Esophagus (tissue), 2 donors: ENCODE results near the gene IDH3G. TPM values are rescaled to one million over a fixed set of nuclear protein-coding genes. Genes with fewer than 3 reads are reported as not detected.

Experiments
- H3K27ac ChIP-seq, 2 donors: one replicate each; pipeline ENCODE4 v1.5.1; 2013; ENCODE audit warnings: low read depth in 2 of 2, mild to moderate bottlenecking in 2 of 2, inconsistent platforms in 1 of 2, low read length in 1 of 2, moderate library complexity in 1 of 2
- H3K27me3 ChIP-seq, 2 donors: one replicate each; pipeline ENCODE4 v1.6.1; 2013; ENCODE audit warnings: low read length in 2 of 2, control low read depth in 1 of 2, mild to moderate bottlenecking in 1 of 2; ENCODE audit not compliant: insufficient read depth in 2 of 2, control insufficient read depth in 1 of 2
- H3K36me3 ChIP-seq, 2 donors: one replicate each; pipeline ENCODE4 v1.6.1; 2013; ENCODE audit warnings: low read length in 1 of 2; ENCODE audit not compliant: control insufficient read depth in 2 of 2, insufficient read depth in 2 of 2
- H3K4me1 ChIP-seq, 2 donors: one replicate each; pipeline ENCODE4 v1.6.1; 2013; ENCODE audit warnings: low read length in 1 of 2; ENCODE audit not compliant: control insufficient read depth in 2 of 2, insufficient read depth in 2 of 2
- H3K4me3 ChIP-seq, 2 donors: one replicate each; pipeline ENCODE4 v1.5.1; 2013; ENCODE audit warnings: low read length in 2 of 2, mild to moderate bottlenecking in 2 of 2, low read depth in 1 of 2, moderate library complexity in 1 of 2
- H3K9me3 ChIP-seq, 2 donors: one replicate each; pipeline ENCODE4 v1.6.1; 2013; ENCODE audit warnings: mild to moderate bottlenecking in 2 of 2, low read depth in 1 of 2, low read length in 1 of 2, moderate library complexity in 1 of 2; ENCODE audit not compliant: control insufficient read depth in 2 of 2, insufficient read depth in 1 of 2
- WGBS, 2 donors: extraction: QIAGEN DNeasy Blood & Tissue Kit; methylation state at CpG; one replicate each; pipeline ENCODE4 v1.1.7; 2013; 5-methylcytosine and 5-hydroxymethylcytosine counted together
- polyA plus RNA-seq, 2 donors: library from polyadenylated mRNA; stranded (reverse); fragments of 200-250 nt; gene quantifications; one replicate each; pipeline ENCODE4 v1.2.3, GENCODE V29; 2013
- donor health status: healthy with polysubstance abuse.
- donor health status: Bipolar disorder and iron deficiency.

IDH3G gene
- polyA plus RNA-seq, 2 donors, result 39.3 to 51.9 TPM

DNA sequence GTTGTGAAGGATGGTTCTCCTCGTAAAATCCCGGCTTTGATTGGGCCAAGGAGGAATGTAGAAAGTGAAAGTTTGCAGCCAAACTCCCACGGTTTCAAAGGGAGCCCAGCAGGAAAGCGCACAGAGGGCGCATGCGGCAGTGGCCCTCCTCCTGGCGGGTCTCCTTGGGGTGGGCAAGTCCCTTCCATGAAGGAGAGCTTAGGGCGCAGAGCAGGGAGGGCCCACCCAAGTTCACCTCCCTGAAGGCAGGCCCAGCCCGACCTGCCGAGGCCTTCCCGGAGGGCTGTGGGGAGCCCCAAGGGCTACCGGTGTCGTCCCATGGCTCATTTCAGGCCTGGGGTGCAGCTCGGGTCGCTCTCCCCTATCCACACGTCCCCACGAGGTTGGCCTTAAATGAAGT lies 34.1 kb upstream of the IDH3G start:
- peaks cover 0 to 4% of the 10 kb centered on the region in 2 donors for H3K4me1 ChIP-seq
- no peak overlapping the region for H3K4me3 ChIP-seq
- no peak overlapping the region for H3K27ac ChIP-seq
- H3K9me3 ChIP-seq, result peaks cover 0 to 16% of the 10 kb centered on the region in 2 donors
- 50 to 61% methylated on average over 17 of the region's 17 CpGs for WGBS, 2 donors
- H3K36me3 ChIP-seq, result no peaks in the 10 kb centered on the region
- H3K27me3 ChIP-seq, result peaks cover 0 to 2% of the 10 kb centered on the region in 2 donors

DNA sequence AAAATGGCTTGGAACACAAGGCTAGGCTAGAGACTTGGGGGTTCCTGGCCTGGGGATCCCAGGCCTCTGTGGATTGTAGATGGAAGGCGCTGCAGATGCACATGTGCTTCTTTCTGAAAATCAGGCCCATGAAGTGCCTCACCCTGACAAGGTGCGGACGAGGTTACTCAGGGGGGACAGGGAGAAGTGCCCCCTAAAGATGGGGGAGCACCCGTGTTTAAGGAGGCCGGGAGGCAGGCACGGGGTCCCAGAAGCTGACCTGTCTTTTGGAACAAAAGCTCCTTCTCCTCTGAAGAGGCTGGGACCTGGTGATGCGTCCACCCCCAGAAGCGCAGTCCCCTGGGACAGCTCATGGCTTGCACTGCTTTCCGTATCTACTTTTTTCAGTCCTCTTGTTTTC lies 33.7 kb upstream of the IDH3G start:
- no peak overlapping the region for H3K27ac ChIP-seq
- no peak overlapping the region for H3K4me3 ChIP-seq
- peaks cover 0 to 4% of the 10 kb centered on the region in 2 donors for H3K4me1 ChIP-seq
- no peaks in the 10 kb centered on the region for H3K36me3 ChIP-seq
- 78 to 93% methylated on average over 9 of the region's 9 CpGs for WGBS, 2 donors
- H3K27me3 ChIP-seq, result peaks cover 0 to 2% of the 10 kb centered on the region in 2 donors
- H3K9me3 ChIP-seq, result peaks cover 0 to 15% of the 10 kb centered on the region in 2 donors

DNA sequence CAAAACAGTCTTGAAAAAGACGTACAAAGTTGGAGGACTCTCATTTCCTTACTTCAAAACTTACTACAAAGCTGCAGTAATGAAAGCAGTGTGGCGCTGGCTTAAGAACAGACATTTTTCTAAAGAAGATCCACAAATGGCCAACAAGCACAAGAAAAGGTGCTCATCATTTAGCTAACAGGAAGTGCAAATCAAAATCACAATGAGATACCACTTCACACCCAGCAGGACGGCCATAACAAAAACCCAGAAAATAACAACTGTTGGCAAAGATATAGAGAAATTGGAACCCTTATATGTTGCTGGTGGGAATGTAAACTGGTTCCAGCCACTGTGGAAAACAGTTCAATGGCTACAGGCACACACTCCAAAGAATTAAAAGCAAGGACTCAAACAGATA lies 32.8 kb upstream of the IDH3G start:
- Histone ChIP-seq H3K36me3 (no peaks in the 10 kb centered on the region), H3K4me1 (peaks cover 0 to 4% of the 10 kb centered on the region in 2 donors), H3K9me3 (peaks cover 0 to 12% of the 10 kb centered on the region in 2 donors), H3K27me3 (peaks cover 0 to 2% of the 10 kb centered on the region in 2 donors), H3K4me3 (no peak overlapping the region), H3K27ac (no peak overlapping the region)
- whole genome bisulfite sequencing, 2 donors, result 65 to 74% methylated on average over 3 of the region's 3 CpGs

DNA sequence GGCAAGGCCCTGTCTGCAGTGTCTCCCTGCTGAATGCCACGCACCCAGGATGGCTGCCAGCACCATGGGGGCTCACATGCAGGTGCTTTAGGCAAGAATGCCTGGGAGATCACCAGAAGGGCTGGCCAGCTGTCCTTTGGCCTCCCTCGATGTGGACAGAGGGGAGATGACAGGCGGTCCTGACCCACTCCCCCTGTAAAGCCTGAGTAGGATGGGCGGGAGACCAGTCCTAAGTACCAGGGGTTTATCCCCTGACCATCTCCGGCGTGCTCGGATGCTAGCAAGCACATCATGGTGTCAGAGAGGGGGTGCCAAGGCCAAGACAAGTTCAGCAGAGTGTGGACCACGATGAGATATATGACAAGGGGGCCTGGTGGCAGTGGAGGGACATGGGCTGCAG lies 30.9 kb upstream of the IDH3G start:
- no peak overlapping the region for H3K4me3 ChIP-seq
- peaks cover 0 to 6% of the 10 kb centered on the region in 2 donors for H3K9me3 ChIP-seq
- H3K27ac ChIP-seq, result no peak overlapping the region
- H3K27me3 ChIP-seq, result peaks cover 0 to 3% of the 10 kb centered on the region in 2 donors
- peaks cover 0 to 3% of the 10 kb centered on the region in 2 donors for H3K4me1 ChIP-seq
- 85 to 86% methylated on average over 8 of the region's 8 CpGs for WGBS, 2 donors
- no peaks in the 10 kb centered on the region for H3K36me3 ChIP-seq

DNA sequence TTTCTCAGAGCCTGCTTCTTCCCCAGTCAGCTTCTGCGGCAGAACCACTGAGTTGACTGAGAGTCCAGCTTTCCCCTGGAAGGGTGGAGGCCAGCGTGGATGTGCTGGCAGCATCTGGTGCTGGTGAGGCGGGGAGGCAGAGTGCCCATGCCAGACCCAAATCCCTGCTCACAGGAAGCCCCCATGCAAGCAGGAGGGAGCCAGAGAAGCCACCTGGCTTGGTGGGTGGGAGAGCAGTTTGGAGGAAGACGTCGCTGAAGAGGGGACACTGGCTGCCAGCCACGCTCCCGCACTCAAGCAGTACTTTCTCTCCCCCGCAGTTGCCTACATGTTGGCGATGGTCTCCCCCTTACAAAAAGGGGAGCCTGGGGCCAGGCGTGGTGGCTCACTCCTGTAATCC lies 30.2 kb upstream of the IDH3G start:
- H3K27me3 ChIP-seq, result peaks cover 0 to 3% of the 10 kb centered on the region in 2 donors
- WGBS, 2 donors, result 92 to 94% methylated on average over 10 of the region's 10 CpGs

DNA sequence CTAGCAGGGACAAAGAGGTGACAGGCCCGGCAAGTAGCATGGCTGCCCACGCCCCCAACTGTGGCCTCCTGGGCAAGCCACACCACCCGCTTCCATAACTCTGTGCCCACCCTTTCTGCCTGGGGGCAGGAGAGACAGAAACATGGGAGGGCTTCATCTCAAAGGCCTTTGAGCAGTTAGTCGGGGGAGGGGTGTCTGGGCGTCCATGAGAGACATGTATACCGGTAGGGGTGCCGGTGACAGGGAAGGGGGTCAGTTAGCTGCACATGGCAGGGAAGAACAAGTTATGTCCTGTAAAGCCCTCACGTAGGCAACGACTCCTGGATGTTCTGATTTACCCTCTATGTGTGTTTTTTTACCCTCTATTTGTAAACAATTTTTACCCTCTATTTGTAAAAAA lies 26.9 kb upstream of the IDH3G start:
- Histone ChIP-seq H3K4me1 (peaks cover 2 to 3% of the 10 kb centered on the region in 2 donors), H3K36me3 (no peaks in the 10 kb centered on the region), H3K27me3 (peaks cover 0 to 3% of the 10 kb centered on the region in 2 donors), H3K4me3 (no peak overlapping the region), H3K27ac (no peak overlapping the region), H3K9me3 (peaks cover 0 to 3% of the 10 kb centered on the region in 2 donors)
- 88 to 93% methylated on average over 9 of the region's 9 CpGs for WGBS, 2 donors

More for the DNA sequence above, 30.2 kb upstream of the IDH3G start:
- no peaks in the 10 kb centered on the region for H3K36me3 ChIP-seq
- H3K9me3 ChIP-seq, result peaks cover 0 to under 1% of the 10 kb centered on the region in 2 donors
- H3K27ac ChIP-seq, result no peak overlapping the region
- no peak overlapping the region for H3K4me3 ChIP-seq
- peaks cover 0 to 1% of the 10 kb centered on the region in 2 donors for H3K4me1 ChIP-seq

DNA sequence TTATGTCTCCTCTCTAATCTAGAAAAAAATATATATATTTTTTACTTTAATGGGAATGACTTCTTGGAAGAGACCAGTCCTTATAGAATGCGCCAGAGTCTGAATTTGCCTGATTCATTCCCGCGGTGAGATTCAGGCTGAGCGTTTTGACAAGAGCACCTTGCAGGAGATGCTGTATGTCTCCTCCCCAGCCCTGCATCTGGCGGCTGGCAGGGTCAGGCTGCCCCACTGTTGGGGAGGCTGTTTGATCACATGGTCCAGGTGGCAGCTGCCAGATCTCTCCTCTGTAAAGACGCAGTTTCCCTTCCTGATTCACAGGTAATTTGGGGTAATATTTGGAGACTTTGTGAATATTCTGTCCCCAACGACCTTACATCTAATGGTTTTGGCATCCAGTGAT lies 26.4 kb upstream of the IDH3G start:
- WGBS, 2 donors, result 78 to 89% methylated on average over 7 of the region's 7 CpGs
- Histone ChIP-seq H3K27ac (no peak overlapping the region), H3K36me3 (no peaks in the 10 kb centered on the region), H3K27me3 (peaks cover 0 to 3% of the 10 kb centered on the region in 2 donors), H3K9me3 (peaks cover 0 to 3% of the 10 kb centered on the region in 2 donors), H3K4me3 (no peak overlapping the region), H3K4me1 (peaks cover 2 to 3% of the 10 kb centered on the region in 2 donors)

DNA sequence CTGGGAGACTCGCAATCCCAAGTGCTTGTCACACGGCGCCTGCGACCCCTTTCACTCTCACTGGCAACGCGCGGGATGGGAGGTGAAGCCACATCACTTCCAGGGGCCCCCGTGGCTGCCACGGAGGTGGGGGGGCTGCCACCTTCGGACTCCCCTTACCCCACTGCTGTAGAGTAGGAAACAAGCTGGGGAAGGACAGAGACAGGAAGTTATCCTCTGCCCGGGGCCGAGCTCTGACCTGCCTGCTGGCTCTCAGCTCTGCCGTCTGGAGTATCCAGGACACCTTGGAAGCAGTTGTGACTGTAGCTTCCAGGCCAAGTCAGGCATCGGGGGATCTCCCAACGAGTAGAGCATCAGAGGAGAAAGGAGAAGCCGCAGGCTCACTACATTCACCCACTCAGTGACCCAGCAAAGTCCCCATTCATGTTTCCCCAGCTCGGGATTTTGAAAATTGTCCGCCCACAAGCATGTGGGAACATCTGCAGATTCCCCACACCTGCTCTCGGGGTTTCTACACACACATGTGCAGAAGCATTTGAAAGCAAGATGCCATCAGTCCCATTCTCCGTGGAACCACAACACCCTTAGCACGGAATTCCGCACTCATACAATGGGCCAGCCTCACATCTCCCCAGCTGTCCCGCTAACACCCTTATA lies 25.3 kb upstream of the IDH3G start:
- Histone ChIP-seq H3K27ac (no peak overlapping the region), H3K9me3 (peaks cover 0 to 3% of the 10 kb centered on the region in 2 donors), H3K36me3 (no peaks in the 10 kb centered on the region), H3K27me3 (peaks cover 0 to 3% of the 10 kb centered on the region in 2 donors), H3K4me1 (peaks cover 2 to 3% of the 10 kb centered on the region in 2 donors), H3K4me3 (peak overlapping the region in 1 of 2 donors; percentile 28)
- WGBS, 2 donors, result 27 to 40% methylated on average over 23 of the region's 23 CpGs

DNA sequence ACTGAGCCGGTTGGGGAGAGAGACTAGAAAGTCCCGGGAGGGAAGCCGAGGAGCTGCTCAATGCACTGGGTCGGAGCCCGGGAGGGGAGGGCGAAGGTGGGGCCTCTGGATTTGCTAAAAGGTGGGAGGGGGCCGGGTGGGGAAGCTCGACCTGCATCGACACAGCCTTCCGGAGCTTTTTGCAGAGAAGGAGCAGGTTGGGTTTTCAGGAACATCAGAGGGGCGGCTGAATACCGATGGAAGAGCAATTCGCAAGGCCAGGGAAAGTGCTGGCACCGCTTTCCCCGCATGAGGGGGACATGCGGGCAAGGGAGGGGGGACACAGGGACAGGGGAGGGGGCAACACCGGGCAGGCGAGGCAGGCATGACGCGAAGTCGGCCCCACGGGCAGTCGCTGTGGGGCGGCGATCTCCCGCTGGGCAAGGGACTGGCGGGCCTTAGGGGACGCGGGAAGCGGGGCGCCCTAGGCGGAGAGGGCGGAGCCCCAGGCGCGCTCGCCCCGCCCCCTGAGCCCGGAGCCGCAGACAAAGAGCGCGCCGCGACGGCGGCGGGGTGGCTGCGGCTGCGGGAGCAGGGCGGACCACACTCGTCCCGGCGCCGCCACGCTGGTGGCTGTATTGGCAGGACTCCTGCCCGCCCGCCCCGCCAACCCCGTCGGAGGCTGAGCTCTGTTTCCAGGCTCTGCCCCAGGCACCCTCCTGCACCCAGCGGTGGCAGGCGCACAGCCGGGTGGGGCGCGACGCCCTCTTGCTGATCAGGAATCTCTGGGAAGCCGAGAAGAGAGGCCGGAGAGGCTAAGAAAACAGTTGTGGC lies 24.6 kb upstream of the IDH3G start:
- Histone ChIP-seq H3K27ac (no peak overlapping the region), H3K9me3 (peaks cover 0 to 3% of the 10 kb centered on the region in 2 donors), H3K4me3 (peak overlapping the region; percentile 28 to 29), H3K4me1 (peaks cover 2 to 3% of the 10 kb centered on the region in 2 donors), H3K36me3 (no peaks in the 10 kb centered on the region), H3K27me3 (peaks cover 0 to 3% of the 10 kb centered on the region in 2 donors)
- WGBS, 2 donors, result 6 to 22% methylated on average over 56 to 67 of the region's 67 CpGs
